ENCODE data around the gene NECTIN1. TPM values are rescaled to one million over a fixed set of nuclear protein-coding genes. Genes with fewer than 3 reads are reported as not detected.

Gene NECTIN1
- total RNA-seq, 1 donor from 2014 or later: 2.6 TPM

DNA sequence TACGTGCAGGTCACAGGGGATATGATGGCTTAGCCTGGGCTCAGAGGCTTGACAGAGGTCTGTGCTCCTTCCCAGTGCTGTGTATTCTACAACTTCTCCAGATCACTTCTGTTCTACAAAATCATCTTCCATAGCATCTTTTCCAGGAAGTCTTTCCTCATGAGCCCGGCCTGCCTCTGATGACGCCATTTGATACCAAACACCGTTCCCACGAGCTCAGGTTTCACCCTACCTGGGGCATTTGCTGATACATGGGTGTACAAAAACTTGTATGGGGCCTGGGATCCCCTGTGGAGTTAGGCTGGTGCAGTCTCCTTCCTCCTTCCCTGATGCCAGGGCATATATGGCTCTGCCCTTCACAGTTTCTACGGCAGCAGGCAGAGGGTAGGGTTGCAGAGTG is 78.7 kb downstream of the NECTIN1 start:
- intact Hi-C loops (cut with micrococcal nuclease): no loop called here

DNA sequence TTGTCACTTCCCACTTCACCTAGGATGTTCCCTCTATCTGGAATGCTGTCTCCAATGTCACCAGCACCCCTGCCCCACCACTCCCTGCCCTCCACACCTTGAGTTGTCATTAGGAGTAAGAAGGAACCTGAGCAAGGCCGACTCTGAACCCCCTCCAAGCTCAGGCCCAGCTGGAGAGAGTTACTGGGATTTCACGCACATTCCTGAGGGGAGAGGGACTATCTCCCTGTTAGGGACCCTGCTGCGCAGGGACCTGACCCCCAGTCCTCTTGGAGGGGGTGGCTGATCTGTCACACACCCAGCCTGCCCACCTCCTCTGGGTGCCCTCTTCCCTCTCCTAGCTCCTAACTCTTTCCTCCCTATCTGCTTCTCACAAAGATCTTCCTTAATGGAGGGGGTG is 81.7 kb downstream of the NECTIN1 start:
- intact Hi-C loops (cut with micrococcal nuclease): no loop called here

DNA sequence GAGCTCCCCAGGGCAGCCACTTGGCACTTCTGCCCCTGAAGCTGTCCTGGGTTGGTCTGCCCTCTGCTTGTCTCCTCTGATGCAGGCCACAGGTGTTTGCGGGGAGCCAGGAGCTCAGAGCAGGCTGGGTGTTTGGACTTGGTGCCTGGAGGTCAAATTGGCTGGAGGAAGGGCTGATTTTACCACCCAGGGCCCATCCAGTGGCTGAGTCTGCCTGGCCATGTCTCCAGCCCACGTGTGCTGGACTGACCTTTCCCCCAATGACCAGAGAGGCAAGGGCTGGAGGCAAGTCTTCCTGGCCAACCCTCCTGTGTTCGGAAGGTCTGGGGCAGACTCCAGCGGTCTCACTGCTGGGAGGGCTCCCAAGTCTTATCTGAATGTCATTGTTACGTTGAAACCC is 84.0 kb downstream of the NECTIN1 start:
- intact Hi-C loops (cut with micrococcal nuclease): no loop called here

DNA sequence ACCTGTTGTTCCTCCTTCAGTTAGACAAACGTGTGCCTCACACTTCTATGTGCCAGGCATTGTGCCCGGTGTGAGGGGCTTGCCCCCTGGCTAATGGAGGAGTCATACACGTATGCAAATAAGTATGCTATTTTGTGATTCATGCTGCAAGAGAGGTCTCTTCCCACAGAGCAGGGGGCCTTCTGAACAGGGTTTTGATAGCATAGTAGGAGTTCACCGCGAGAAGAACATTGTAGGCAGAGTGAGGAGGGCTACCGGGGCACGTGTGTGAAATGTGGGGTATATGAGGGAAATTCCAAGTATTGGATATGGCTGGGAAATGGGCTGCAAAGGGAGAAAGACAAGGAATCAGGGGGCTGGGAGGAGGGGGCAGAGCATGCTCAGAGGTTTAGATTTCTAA is 84.5 kb downstream of the NECTIN1 start:
- intact Hi-C loops (cut with micrococcal nuclease): no loop called here

DNA sequence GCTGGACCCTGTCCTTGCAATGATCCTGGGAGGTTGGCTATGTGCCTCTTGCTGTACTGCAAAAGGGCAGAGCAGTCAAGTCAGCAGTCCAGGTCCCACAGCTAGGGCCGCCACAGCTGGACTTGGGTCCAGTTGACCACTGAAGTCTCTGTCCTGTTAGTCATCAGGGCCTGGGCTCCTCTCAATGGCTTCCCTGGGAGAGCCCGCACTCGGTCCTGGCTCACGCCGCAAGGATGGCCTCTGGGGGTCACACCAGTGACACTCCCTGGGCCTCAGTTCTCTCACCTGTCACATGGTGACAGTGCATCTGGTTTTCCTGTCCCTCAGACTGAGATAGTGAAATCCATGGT is 85.1 kb downstream of the NECTIN1 start:
- intact Hi-C loops (cut with micrococcal nuclease): no loop called here

DNA sequence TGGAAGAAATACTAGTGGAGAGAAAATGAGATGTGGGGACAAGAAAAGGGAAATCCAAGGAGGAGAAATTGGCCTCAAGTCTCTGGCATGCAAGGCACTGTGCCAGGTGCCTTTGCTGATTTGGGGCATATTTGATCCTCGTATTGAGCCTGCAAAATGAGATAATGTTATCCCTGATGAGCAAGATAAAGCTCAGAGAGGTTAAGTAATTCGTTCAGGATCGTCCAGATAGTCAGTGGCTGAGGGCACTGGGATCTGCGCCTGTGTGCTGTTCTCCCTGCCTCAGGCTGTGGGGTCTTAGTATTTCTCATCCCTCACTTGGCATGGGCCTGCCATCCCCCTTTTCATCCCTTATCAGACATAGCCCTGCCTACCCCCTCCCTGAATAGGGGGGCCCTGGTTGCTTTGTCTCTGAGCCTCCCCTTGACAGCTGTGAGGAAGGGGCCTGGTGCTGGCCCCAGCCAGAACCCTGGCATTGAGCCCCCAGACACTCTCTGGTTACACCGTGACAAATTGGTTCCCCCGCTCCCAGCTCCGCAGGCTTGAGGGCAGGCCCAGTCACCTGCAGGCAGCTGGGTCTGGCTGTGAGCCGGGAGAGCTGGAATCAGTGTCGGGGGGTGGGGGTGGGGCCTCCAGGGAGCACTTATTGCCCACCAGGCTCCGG is 85.7 kb downstream of the NECTIN1 start:
- intact Hi-C loops (cut with micrococcal nuclease): no loop called here

DNA sequence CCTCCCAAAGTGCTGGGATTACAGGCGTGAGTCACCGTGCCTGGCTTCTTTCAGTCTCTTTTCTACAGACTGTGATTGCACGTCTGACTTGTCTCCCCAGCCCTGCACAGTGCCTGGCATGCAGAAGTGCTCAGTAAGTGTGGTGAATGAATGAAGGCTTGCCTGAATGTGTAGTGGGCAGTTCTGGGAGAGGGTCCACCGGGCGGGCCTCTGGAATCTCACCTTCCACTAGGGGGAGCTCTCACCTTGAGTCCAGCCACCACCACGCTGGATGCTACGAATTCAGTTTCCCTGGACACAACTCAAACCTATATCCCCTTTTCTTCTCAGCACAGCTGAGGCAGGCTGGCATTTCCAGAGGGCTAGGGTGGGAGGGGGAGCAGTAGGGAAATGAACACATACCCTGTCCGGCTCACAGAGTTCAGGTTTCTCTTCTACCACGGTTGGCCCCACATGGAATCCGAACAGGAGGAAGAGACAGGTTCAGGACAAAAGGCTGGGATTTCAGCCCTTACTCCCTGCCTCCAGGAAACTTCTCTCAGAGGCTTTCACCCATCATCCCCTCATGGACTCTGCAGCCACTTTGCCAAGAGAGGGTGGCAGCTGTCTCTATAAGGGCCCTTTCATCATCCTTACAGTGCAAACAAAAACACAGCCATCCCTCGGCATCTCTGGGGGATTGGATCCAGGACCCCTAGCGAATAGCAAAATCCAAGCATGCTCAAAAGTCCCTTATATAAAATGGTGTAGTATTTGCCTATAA is 86.8 kb downstream of the NECTIN1 start:
- intact Hi-C loops (cut with micrococcal nuclease): no loop called here

DNA sequence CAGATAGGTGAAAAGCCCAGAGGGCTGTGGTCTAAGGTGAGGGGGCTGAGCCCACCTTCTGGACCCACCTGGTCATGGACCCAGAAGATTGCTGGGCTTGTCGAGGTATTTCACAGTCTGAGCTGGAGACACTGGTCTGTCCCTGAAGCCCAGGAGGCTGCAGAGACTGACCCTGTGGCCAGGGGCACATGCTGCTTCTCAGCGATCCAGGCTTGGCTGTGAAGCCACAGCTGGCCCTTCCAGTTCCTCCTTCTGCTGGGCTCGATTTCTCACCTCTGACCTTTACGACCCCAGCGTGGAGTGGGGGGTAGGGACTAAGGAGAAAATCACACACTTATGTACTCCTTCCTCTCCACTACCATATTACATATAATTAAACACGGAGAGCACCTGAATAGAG is 88.5 kb downstream of the NECTIN1 start:
- intact Hi-C loops (cut with micrococcal nuclease): no loop called here

GRCh38 chr11:119639642-119640205 is 89.3 kb downstream of the NECTIN1 start:
- intact Hi-C loops (cut with micrococcal nuclease): no loop called here

DNA sequence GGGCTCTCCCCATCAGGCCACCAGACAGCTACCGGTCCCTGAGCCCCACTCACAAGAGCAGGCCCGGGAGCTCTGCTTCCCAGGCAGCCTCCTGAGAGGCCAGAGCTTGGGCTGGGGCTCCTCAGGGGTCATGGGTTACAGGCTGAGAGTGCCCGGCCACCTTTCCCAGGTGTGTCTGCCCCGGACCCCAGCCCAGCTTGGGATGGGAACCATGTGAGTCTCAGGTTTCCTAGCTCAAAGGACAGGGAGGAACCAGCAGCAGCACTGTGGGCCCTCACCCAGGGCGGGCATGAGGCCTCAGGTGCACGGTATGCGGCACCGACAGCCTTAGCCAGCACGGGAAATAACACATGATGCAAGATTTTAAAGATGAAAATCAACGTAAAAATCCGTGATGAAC is 90.1 kb downstream of the NECTIN1 start:
- intact Hi-C loops (cut with micrococcal nuclease): no loop called here

- intact Hi-C loops (cut with micrococcal nuclease): no loop called here
Observed at GRCh38 chr11:119637481-119637880, 91.5 kb downstream of the NECTIN1 start.

DNA sequence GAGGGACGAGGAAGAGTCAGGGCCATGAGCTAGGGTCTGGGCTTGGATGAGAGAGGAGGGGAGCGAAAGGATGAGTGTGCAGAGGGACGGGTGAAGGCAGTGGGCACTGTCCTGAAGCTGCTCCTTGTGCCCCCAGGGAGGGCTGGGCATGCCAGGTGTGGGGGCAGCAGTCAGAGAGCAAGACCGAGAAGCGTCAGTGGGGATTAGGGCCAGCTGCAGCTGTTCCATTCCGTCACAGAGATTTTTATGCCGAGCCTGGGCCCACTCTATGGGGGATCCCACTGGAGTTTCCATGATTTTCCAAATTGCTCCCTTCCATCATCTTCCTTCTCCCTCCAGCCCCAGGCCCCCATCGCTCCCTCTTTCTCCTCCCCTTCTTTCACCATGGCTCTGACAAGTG is 93.2 kb downstream of the NECTIN1 start:
- intact Hi-C loops (cut with micrococcal nuclease): no loop called here

- intact Hi-C loops (cut with micrococcal nuclease): no loop called here
Observed at GRCh38 chr11:119635041-119635740, 93.8 kb downstream of the NECTIN1 start.

- intact Hi-C loops (cut with micrococcal nuclease): no loop called here
Observed at GRCh38 chr11:119634301-119634700, 94.7 kb downstream of the NECTIN1 start.

DNA sequence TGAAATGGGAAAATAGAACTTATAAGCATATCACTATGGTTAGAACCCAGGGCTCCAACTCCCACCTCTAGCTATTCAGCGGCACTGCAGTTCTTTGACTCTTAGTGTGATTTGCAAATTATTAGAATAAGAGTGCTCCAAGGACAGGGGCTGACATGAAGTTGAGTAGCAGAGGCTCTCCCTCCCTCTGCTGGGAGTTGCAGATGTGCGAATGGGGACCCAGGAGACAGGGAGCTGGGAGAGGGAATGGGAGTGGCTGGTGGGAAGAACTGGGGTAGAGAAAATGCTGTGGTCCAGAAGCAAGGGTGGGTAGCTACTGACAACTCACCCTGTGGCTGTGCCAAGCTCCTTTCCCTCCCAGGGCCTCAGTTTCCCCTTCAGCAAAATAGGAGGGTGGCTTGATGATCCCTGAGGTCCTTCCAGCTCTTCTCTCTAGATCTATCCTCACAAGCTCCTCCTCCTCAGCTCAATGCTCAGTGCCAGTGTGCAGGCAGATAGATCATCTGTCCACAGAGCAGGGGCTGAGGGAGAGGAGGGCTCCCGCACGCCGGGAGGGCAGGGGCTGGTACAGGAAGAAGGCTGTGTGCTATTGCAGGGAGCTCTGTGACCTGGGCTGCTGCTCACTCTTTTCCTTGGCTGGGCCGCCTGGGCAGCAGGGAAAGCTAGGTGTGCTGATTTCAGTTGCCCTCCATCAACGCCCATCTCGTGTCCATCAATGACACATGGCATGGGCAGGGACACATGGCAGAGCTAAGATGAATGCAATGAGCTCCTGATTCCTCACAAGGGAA is 99.0 kb downstream of the NECTIN1 start:
- intact Hi-C loops (cut with micrococcal nuclease): no loop called here

- intact Hi-C loops (cut with micrococcal nuclease): no loop called here
Observed at GRCh38 chr11:119629085-119629484, 99.9 kb downstream of the NECTIN1 start.

- intact Hi-C loops (cut with micrococcal nuclease): no loop called here
Observed at GRCh38 chr11:119627286-119627685, 101.7 kb downstream of the NECTIN1 start.

DNA sequence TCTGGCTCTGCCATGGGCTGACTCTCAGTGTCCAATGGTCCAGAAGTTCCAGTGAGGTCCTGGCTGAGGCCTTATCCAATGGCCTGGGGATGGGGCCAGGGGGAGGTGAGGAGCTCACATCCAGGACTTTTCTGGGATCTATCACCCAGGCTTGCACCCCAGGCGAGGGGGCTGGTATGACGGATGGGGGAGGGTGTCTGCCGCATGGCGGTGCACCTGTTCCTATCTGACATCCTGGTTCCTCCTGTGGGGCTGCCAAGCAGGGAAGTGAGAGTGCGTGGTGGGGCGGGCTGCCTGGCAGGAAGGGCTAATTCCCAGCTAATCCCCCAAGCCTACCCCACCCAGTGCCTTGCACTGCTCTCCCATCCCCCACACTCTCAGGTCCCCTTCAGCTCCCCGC is 102.1 kb downstream of the NECTIN1 start:
- intact Hi-C loops (cut with micrococcal nuclease): no loop called here

DNA sequence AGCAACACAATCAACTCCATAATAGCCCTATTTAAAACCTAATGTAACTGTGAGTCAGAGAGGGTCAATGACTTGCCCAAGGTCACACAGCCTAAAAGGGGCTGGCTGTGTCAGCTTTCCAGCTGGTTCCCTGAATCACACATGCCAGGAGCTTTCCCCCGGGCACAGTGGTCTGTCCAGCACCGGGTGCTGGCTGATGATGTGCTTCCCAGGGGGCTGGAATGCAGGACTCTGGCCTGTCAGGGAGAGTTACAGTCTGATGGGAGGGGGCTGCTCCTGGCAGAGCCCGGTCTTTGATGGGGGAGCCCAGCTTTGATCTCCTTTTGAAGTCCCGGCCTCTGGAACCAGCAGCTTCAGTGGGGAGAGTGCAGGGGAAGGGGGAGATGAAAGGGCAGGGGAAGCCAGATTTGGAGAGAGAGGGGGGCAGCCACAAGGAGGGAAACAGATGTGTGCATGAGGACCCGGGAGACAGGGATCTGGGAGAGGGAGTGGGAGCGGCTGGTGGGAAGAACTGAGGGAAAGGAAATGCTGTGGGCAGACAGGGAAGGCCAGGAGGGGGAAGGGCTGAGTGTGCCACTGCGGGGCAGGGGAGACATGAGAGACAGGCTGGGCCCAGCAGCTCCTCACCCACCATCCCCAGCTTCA is 102.7 kb downstream of the NECTIN1 start:
- intact Hi-C loops (cut with micrococcal nuclease): no loop called here

- intact Hi-C loops (cut with micrococcal nuclease): no loop called here
Observed at GRCh38 chr11:119625206-119625978, 103.6 kb downstream of the NECTIN1 start.

Data from T-helper 2 cell treated with Interferon-gamma antibody and Interleukin-4, amounts not matched to agents 100 ng/mL and 5 ng/mL, for 36 hours (primary cell).